GM21786 (cell line): ENCODE measurements around the gene UNC5A.

Source experiments
- ATAC-seq: cut with Tn5 transposase; IDR thresholded peaks from one replicate; pipeline ENCODE4 v1.9.1; 2021; ENCODE audit not compliant: unreplicated experiment

Gene UNC5A

GRCh38 chr5:176819476-176819875, 9.1 kb downstream of the UNC5A start:
- ATAC-seq: no peak

- ATAC-seq: no peak
These were observed 10.6 kb downstream of the UNC5A start for GRCh38 chr5:176820937-176821336.

GRCh38 chr5:176821441-176821840, 11.1 kb downstream of the UNC5A start:
- no peak for ATAC-seq

- no peak for ATAC-seq
These were observed 11.9 kb downstream of the UNC5A start for GRCh38 chr5:176822041-176822792.

- no peak for ATAC-seq
These were observed 12.6 kb downstream of the UNC5A start for GRCh38 chr5:176822793-176823481.

GRCh38 chr5:176823869-176824412, 13.6 kb downstream of the UNC5A start:
- ATAC-seq: no peak

GRCh38 chr5:176824604-176825003, 14.2 kb downstream of the UNC5A start:
- ATAC-seq: no peak

- no peak for ATAC-seq
These were observed 14.9 kb downstream of the UNC5A start for GRCh38 chr5:176825234-176825633.

- no peak for ATAC-seq
These were observed 15.6 kb downstream of the UNC5A start for GRCh38 chr5:176825957-176826356.

GRCh38 chr5:176827736-176828414, 17.5 kb downstream of the UNC5A start:
- ATAC-seq: no peak

- no peak for ATAC-seq
These were observed 19.0 kb downstream of the UNC5A start for GRCh38 chr5:176829320-176829719.

GRCh38 chr5:176830422-176830994, 20.1 kb downstream of the UNC5A start:
- ATAC-seq: no peak

GRCh38 chr5:176830995-176831423, 20.6 kb downstream of the UNC5A start:
- no peak for ATAC-seq

GRCh38 chr5:176831425-176831824, 21.1 kb downstream of the UNC5A start:
- no peak for ATAC-seq

- no peak for ATAC-seq
These were observed 21.8 kb downstream of the UNC5A start for GRCh38 chr5:176832162-176832561.

- ATAC-seq: no peak
These were observed 22.9 kb downstream of the UNC5A start for GRCh38 chr5:176833286-176833685.

GRCh38 chr5:176835918-176836317, 25.6 kb downstream of the UNC5A start:
- no peak for ATAC-seq

GRCh38 chr5:176836811-176837706, 26.7 kb downstream of the UNC5A start:
- ATAC-seq: no peak

- ATAC-seq: no peak
These were observed 27.4 kb downstream of the UNC5A start for GRCh38 chr5:176837707-176838115.

GRCh38 chr5:176843673-176844072, 33.3 kb downstream of the UNC5A start:
- ATAC-seq: no peak
